Thyroid gland (tissue), 4 donors: ENCODE results near the gene PLA2G2D.

ENCODE experiments used
- CTCF ChIP-seq, 6 experiments: fragments of 200-600 bp in 3 of 6; fragments of 450-650 bp in 3 of 6; sonication (generic) in 3 of 6; IDR thresholded peaks; one replicate each; pipeline ENCODE4 v1.5.1; 2016 to 2019; ENCODE audit warnings: antibody characterized with exemption in 6 of 6, mild to moderate bottlenecking in 2 of 6, inconsistent platforms in 1 of 6, moderate library complexity in 1 of 6
- POLR2A ChIP-seq, 2 donors: fragments of 450-650 bp; IDR thresholded peaks; one replicate each; pipeline ENCODE4 v1.6.1; 2017; ENCODE audit warnings: antibody characterized with exemption in 2 of 2, mild to moderate bottlenecking in 2 of 2, moderate library complexity in 1 of 2

DNA sequence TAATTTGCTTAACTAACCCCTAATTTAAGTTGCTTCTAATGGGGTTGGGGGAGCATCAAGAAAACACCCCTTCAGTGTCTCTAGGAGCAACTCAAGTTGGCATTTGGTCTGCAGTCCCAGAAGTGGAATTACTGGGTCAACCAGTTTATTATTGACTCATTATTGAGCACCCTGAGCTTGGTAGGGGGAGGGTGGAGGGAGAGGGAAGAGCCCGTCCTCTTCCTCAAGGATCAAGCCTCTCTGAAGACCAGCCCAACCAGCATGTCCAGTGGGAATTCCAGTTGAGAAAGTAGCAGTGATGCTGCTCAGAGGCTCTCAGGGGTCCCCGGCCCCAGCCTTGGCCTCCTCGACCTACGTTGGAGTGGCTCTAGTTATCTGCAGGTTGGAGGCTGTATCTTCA, 17.7 kb upstream of the PLA2G2D start:
- no peak for TF ChIP-seq POLR2A (IDR thresholded peaks at IDR 0.05)
- TF ChIP-seq CTCF (IDR thresholded peaks at IDR 0.05) = no peak
